Cardiac septum (tissue), 1 donor: ENCODE measurements around the gene UBE2F. TPM values are rescaled to one million over a fixed set of nuclear protein-coding genes. Genes with fewer than 3 reads are reported as not detected.
"Not testable (repeated sequence)": the region's sequence is repeated elsewhere in the genome, so short reads cannot be mapped to it uniquely, and the experiment has no call there.

ENCODE experiments used
- DNase-seq: peaks from one replicate; pipeline ENCODE4 v3.0.0-alpha.2; 2020; ENCODE audit warnings: low spot score
- intact Hi-C: fragments of 100-400 bp; cut with DNase I; formaldehyde crosslinking; loops from one replicate; pipeline ENCODE4 v1.14.0; 2022
- total RNA-seq: library from RNA; stranded (reverse); fragmentation: NEBNext Ultra II Directional; extraction: Animal tissue kit (Norgen Biotek cat#: 25700); gene quantifications from one replicate; pipeline ENCODE4 v1.2.1, GENCODE V29; 2021
- donor health status: DM: no; HTN: no; CAD: no.

The UBE2F gene
- total RNA-seq, 1 donor from 2014 or later: 61.0 TPM

GRCh38 chr2:238061315-238062202, 94.7 kb downstream of the UBE2F start:
- intact Hi-C loops: loop anchor here (2.0 to 10.0 kb wide), 6 partner anchors 76 to 203 kb away; partner anchors contain the start of genes HES6, ILKAP, KLHL30 and RAMP1
- DNase-seq: no peak

- DNase-seq: no peak
- intact Hi-C loops: loop anchor here (5.0 to 10.0 kb wide), 2 partner anchors 74 to 181 kb away; partner anchors contain the start of genes HES6 and KLHL30
These were observed 96.8 kb downstream of the UBE2F start for GRCh38 chr2:238063414-238064189.

DNA sequence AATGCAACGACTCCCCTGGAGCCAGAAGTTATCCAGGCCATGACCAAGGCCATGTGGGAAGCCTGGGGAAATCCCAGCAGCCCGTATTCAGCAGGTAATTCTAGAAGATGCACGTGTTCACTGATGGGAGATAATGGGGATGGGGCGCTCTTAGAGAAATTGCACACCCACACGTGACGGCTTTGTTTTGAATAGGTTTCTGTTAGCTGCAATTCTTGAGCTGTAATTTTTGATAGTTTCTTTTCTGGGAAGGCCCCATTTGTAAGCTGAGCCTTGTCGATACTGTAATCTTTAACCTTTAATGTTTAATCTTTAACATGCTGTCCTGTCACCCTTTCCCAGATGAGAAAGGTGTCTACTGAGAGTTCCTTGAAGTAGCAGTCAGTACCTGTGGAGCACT, 97.6 kb downstream of the UBE2F start:
- intact Hi-C loops: loop anchor here (5.0 to 10.0 kb wide), 2 partner anchors 73 to 180 kb away; partner anchors contain the start of genes HES6 and KLHL30

GRCh38 chr2:238065071-238065846, 98.4 kb downstream of the UBE2F start:
- intact Hi-C loops: loop anchor here (10.0 kb wide), 1 partner anchor 180 kb away; the partner anchor contains the start of gene HES6
- no peak for DNase-seq

More for the DNA sequence above, 97.6 kb downstream of the UBE2F start:
- no peak for DNase-seq

DNA sequence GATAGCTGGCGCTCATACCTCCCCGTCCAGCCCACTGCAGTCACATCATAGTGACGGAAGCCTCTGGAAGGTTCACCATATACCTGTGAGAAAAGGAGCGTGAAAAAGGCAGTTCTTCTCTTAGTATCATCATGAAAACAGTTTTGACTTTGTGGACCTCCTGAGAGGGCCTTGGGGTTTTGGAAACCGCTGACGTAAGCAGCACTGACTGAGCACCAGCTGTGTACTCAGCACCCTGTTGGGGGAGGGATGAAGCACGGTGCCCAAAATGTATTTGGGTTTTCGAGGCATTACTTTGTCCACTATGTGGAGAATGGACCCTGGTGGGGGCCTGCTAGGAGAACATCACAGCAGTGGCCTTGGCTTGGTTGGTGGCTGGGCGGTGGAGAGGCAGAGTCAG, 99.4 kb downstream of the UBE2F start:
- intact Hi-C loops: loop anchor here (10.0 kb wide), 1 partner anchor 179 kb away; the partner anchor contains the start of gene HES6
- DNase-seq: no peak

DNA sequence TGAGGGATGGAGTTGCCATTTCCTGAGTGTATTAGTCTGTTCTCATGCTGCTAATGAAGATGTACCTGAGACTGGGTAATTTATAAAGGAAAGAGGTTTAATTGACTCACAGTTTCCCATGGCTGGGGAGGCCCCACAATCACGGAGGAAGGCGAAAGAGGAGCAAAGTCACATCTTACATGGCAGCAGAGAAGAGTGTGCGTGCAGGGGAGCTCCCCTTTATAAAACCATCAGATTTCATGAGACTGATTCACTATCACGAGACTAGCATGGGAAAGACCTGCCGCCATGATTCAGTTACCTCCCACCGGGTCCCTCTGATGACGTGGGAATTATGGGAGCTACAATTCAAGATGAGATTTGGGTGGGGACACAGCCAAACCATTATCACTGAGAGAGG, 99.9 kb downstream of the UBE2F start:
- intact Hi-C loops: loop anchor here (10.0 kb wide), 1 partner anchor 178 kb away; the partner anchor contains the start of gene HES6

DNA sequence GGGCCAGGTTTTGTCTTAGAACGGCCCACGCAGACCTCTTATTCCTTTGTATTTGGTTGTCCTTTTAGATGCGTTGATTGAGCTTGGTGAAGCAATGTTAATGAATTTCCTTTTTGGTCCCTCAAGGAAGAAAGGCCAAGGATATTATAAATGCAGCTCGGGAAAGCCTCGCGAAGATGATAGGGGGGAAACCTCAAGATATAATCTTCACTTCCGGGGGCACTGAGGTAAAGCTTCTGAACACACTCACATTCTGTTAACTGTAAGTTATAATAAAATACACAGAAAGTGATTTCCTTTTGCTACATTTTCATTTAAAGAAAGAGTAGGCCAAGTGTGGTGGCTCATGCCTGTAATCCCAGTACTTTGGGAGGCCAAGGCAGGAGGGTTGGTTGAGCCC, 101.1 kb downstream of the UBE2F start:
- no peak for DNase-seq
- intact Hi-C loops: loop anchor here (10.0 kb wide), 1 partner anchor 177 kb away; the partner anchor contains the start of gene HES6

More for the DNA sequence above, 99.9 kb downstream of the UBE2F start:
- DNase-seq: not testable (repeated sequence)

DNA sequence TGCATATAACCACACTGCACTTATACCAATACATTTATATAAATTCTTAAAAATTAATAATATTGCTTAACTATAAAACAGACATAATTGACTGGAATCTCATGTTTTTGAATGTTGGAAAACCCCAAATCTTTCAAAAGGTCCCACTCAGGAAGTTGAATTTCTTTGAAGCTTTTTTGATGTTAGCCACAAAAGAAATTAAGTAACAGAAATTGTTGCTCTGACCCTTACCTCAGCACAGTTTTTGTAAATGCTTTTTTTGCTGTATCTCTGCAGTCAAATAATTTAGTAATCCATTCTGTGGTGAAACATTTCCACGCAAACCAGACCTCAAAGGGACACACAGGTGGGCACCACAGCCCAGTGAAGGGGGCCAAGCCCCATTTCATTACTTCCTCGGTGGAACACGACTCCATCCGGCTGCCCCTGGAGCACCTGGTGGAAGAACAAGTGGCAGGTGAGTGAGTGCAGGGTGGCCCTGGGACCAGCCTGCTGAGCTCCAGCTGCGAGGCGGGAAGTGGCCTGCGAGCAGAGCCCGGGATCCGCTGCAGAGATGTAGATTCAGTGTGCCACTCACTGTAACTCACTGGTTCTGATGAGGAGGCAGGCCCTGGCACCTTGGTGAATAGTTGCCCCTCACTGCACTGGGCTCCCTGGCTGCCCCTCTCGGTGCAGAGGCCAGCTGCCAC, 102.4 kb downstream of the UBE2F start:
- intact Hi-C loops: loop anchor here (10.0 kb wide), 1 partner anchor 176 kb away; the partner anchor contains the start of gene HES6
- no peak for DNase-seq

GRCh38 chr2:238069877-238070276, 103.1 kb downstream of the UBE2F start:
- intact Hi-C loops: loop anchor here (10.0 kb wide), 1 partner anchor 175 kb away; the partner anchor contains the start of gene HES6
- DNase-seq: no peak

DNA sequence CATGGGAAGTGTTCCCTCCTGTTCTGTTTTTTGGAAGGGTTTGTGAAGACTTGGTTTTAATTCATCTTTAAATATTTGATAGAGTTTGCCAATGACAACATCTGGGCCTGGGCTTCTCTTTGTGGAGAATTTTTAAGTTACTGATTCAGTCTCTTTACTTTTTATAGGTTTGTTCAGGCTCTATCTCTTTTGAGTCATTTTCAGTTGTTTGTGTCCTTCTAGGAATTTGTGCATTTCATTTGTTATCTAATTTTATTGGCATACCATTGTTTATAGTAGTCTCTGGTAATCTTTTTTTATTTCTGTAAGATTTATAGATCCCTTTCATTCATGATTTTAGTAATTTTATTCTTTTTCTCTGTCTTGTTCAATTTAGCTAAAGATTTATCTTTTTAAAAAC, 108.6 kb downstream of the UBE2F start:
- DNase-seq: no peak
- intact Hi-C loops: no loop called here

- no peak for DNase-seq
- intact Hi-C loops: no loop called here
These were observed 110.5 kb downstream of the UBE2F start for GRCh38 chr2:238077292-238077691.

DNA sequence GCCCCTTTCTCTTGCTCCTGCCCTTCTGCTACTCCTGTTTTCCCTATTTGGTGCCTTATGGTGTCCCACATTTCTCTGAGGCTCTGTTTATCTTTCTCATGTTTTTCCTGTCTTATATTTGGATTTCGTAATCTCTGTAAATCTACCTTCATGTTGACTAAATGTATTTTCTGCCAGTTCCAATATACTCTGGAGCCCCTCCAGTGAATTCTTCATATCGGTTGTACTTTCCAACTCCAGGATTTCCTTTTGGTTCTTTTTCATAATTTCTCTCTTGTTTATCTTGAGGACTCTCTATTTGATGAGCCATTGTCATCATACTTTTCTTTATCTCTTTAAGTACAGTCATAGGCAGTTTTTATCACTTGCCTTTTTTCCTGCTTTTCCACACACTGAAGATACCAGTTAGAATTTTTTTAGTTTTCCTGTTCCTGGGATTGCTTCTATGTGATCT, 113.1 kb downstream of the UBE2F start:
- no peak for DNase-seq
- intact Hi-C loops: no loop called here

DNA sequence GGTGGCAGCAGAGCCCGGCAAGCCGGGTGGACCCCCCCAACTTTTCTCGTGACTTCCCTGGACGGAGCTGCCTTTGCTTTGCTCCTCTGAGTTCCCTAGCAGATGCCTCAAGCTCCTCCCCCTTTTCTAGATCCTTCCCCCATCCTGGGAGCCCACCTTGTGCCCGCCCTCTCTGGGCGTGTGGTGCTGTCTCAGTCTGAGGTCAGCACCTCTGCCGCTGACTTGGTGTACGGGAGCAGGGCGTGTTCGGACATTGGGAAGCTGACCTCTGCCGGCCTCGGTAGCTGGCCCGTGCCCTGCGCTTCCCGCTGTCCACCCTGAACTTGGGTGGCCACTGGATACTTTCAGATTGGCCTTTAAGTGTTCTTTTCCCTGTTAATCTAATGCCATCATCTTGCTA, 113.7 kb downstream of the UBE2F start:
- intact Hi-C loops: no loop called here
- DNase-seq: no peak

DNA sequence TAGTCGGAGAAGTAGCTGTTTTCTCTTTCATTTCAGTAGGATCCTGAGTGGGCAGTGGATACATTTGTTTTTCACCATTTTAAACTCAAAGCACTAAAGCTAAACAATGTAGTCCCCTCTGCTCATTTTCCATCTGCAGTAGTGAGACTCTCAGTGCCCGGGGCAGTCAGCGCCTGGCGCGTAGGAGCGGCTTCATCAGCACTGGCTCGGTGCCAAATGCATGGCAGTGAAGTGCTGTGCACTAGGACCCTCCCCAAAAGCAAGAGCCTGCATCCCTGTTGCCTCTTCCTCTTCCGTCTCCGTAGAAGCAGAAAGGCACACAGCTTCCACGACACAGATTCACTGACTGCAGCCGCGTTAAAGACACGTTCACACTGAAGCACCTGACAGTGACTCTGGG, 114.3 kb downstream of the UBE2F start:
- DNase-seq: no peak
- intact Hi-C loops: no loop called here

DNA sequence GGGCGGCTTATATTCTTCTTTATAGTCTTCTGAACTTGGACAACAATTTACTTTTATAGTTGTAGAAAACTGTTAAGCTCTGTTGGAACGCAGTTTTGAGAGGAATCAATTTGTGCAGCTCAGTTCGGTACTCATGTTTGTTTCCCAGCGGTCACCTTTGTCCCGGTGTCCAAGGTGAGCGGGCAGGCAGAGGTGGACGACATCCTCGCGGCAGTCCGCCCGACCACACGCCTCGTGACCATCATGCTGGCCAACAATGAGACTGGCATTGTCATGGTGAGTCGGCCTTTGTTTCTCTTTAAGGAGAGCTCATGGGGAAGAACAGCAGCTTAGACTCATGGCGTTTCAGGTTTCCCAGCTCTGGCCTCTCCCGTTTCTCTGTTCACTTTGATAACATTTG, 114.7 kb downstream of the UBE2F start:
- intact Hi-C loops: no loop called here
- no peak for DNase-seq

- DNase-seq: no peak
- intact Hi-C loops: no loop called here
These were observed 115.3 kb downstream of the UBE2F start for GRCh38 chr2:238082151-238082550.

- intact Hi-C loops: no loop called here
These were observed 116.0 kb downstream of the UBE2F start for GRCh38 chr2:238082827-238083226.

GRCh38 chr2:238083919-238084318, 117.1 kb downstream of the UBE2F start:
- no peak for DNase-seq
- intact Hi-C loops: no loop called here

More at GRCh38 chr2:238082827-238083226, 116.0 kb downstream of the UBE2F start:
- no peak for DNase-seq
